GM18499 (cell line): ENCODE data around the gene PDE9A.
"Not testable (repeated sequence)": the region's sequence is repeated elsewhere in the genome, so short reads cannot be mapped to it uniquely, and the experiment has no call there.

Experiments
- ATAC-seq: cut with Tn5 transposase; IDR thresholded peaks from one replicate; pipeline ENCODE4 v1.9.1; 2021; ENCODE audit warnings: moderate number of reproducible peaks; ENCODE audit not compliant: insufficient read depth, unreplicated experiment

The PDE9A gene

DNA sequence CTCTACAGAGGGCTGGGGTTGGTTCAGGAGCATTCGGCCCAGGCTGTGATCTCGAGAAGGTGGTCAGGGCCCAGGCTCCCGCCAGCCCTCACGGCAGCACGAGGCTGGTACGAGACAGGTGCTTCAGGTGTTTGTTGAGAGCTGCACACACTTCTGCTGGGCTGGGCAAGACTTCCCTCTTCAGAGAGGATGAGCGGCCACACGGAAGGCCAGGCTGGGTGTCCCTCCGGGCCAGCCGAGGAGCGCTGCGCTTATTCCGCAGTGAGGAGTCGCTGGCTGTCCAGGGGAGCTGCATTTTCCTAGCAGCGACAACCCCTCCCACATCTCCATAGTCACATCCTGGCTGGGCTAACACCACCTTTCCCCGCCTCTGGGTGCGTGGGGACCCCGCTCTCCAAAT lies 50.5 kb downstream of the PDE9A start:
- ATAC-seq, result no peak

DNA sequence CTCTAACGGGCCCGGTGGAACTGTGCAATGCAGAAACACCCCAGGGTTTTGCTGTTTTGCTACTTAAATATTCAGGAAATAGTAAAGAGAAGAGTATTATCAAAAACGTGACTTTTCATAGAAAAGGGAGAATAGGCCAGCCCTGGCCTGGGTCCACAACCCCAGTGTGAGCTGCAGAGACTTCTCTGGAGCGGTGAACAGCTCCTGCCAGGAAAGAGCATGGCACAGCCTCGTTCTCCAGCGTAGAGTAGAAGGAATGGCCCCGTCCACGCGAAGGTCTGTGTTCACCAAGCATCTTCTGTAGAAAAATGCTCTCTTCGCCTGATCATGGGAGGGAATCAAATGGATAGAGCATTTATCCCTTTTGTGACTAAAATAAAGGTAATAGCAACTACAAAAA lies 51.4 kb downstream of the PDE9A start:
- ATAC-seq, result no peak

GRCh38 chr21:42705346-42705745 lies 51.9 kb downstream of the PDE9A start:
- ATAC-seq, result no peak

DNA sequence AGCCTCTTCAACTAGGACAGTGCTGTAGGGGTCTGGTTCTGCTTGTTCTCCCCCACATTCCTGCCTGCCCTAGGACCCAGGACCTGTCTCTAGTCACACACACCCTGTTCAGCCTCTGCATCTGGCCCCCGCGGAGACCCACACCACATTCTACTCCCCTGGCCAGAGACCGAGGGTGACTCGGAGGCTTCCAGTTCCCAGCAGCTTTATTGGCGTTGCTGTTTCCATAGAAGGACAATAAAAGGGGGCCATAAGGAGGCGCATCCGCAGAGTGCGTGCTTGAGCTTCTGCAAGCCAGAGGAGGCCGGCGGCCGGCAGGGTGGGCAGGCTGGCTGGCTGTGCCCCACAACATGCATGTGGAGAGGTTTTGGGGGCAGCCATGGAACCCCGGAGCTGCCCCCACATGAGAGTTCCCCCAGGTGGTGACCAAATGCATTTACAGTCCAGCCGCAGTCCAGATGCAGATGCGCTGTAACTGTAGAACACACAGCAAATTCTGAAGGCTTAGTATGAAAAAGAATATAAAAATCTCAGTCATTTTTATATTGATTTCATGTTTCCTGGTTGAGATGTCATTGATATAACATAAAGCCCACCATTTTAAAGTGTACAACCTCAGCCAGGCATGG lies 52.4 kb downstream of the PDE9A start:
- no peak for ATAC-seq

GRCh38 chr21:42706765-42707164 lies 53.3 kb downstream of the PDE9A start:
- ATAC-seq, result no peak

GRCh38 chr21:42707207-42707830 lies 53.9 kb downstream of the PDE9A start:
- ATAC-seq, result no peak

GRCh38 chr21:42708107-42708506 lies 54.7 kb downstream of the PDE9A start:
- no peak for ATAC-seq

DNA sequence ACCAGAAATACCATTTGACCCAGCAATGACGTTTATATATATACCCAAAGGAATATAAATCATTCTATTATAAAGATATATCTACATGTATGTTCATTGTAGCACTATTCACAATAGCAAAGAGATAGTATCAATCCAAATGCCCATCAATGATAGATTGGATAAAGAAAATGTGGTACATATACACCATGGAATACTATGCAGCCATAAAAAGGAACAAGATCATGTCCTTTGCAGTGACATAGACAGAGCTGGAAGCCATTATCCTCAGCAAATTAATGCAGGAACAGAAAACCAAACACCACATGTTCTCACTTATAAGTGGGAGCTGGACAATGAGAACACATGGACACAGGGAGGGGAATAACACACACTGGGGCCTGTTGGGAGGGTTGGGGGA lies 55.5 kb downstream of the PDE9A start:
- not testable (repeated sequence) for ATAC-seq

GRCh38 chr21:42711667-42712066 lies 58.2 kb downstream of the PDE9A start:
- ATAC-seq, result no peak

GRCh38 chr21:42715427-42715826 lies 62.0 kb downstream of the PDE9A start:
- not testable (repeated sequence) for ATAC-seq

GRCh38 chr21:42716074-42716473 lies 62.7 kb downstream of the PDE9A start:
- no peak for ATAC-seq

DNA sequence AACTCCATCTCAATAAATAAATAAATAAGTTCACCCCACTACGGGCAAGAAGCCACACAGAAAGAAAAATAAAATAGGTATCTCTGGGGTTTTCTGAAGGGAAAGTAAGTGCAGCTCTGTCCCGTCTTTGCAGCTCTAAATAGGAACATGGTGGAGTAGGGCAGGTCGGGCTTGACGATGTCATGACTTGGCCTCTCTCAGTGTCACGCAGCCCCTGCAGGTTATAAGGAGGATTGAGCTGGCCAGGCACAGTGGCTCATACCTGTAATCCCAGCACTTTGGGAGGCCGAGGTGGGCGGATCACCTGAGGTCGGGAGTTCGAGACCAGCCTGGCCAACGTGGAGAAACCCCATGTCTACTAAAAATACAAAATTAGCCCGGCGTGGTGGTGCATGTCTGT lies 67.1 kb downstream of the PDE9A start:
- ATAC-seq, result not testable (repeated sequence)

- no peak for ATAC-seq
Measured at GRCh38 chr21:42721341-42721824, 68.0 kb downstream of the PDE9A start.

GRCh38 chr21:42722153-42722552 lies 68.7 kb downstream of the PDE9A start:
- no peak for ATAC-seq

DNA sequence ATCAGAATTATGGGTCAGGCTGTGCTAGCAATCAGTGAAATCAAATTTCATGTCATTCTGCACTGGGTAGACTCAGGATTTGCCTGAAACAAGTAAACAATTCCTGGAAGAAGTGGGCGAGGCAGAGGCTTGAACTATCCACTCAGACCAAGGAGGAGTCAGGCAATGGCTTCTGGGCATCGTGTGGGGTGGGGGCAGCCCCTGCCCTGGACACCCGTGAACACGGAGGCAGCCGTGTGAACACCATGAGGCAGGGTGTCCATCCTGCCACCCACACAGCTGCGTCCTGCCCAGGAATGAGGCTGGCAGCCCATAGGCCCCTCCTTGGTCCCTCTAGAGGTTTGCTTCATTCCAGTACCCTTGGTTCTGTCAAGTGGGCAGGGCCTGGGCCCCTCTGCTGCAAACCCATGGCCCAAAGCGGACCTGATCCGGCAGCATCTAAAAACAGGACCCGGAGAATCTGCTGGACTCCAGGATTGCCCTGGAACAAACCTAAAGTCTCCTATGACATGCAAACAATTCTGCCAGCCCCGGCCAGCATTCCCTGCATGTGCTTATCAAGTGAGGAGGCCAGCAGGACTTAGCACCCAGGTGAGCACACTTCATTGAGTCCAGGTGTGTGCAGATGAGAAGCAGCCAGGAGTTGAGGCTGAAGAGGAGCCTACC lies 69.5 kb downstream of the PDE9A start:
- no peak for ATAC-seq

- ATAC-seq, result no peak
Measured at GRCh38 chr21:42724226-42724920, 71.0 kb downstream of the PDE9A start.

GRCh38 chr21:42725416-42725930 lies 72.1 kb downstream of the PDE9A start:
- ATAC-seq, result no peak

DNA sequence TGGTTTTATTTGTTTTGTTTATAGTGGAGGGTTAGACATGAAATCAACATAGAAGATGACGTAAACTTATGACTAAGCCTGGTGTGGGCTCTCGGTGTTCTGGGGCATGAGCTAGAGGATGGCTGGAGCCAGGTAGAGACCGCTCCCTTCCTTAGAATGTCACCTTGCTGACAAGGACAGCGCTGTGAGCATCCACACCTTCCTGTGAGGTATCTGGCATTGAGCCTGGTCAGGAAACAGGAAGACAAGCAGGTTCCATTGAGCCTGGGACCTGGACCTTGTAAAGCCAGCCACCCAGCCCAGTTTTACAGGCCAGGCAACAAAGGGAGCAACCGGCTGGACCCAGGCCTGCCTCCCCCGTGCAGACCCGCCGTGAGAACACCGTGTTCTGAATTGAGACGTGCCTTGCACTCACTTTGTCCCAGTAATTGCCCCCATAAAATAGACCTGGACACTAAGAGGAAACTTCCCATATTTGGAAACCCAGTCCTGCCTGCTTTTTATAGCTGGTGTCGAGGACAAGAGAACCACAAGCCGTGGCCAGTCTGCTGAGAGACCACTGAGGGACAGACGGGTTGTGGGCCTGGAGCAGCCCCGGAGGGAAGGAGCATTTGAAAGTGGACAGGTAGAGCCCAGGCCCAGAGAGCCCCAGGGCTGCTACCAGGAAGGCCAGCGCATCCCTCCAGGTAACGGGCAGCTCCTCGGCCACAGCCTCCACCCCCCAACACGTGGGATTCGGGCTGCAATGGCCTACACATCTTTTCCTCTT lies 78.0 kb downstream of the PDE9A start:
- ATAC-seq, result no peak

DNA sequence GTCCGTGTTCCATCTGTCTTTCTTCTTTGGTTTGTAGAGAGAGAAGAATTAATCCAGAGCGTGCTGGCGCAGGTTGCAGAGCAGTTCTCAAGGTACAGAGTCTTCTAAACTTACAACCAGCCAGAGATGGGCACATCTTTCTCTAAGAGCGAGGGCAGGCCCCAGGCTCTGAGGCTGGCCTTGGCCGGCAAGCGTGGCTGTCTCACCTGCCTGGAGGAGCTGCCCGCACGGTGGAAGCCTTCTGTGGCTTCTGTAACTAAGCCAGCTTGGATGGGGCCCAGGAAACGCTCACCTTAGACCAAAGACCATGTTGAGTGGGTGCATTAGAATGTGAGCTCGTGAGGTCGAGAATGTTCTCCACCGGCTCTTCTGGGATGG lies 78.6 kb downstream of the PDE9A start:
- ATAC-seq, result no peak

- no peak for ATAC-seq
Measured at GRCh38 chr21:42733037-42733627, 79.7 kb downstream of the PDE9A start.
